ENCODE results near the gene CCDC60.

Gene CCDC60

GRCh38 chr12:119528241-119528640 lies 193.7 kb downstream of the CCDC60 start:
- peak; percentile 10 for DNase-seq (ENCODE audit: low read depth)
- H3K4me3 ChIP-seq (ENCODE audit: control insufficient read depth, low read depth, low read length) = no peak overlapping the region
- no peak for TF ChIP-seq CTCF (conservative IDR thresholded peaks at IDR 0.05; ENCODE audit: control insufficient read depth, insufficient read depth, low read depth, low read length)

- DNase-seq (ENCODE audit: low read depth) = no peak
- H3K4me3 ChIP-seq (ENCODE audit: control insufficient read depth, low read depth, low read length) = no peak overlapping the region
- TF ChIP-seq CTCF (conservative IDR thresholded peaks at IDR 0.05; ENCODE audit: control insufficient read depth, insufficient read depth, low read depth, low read length) = no peak
Observed at GRCh38 chr12:119540476-119540875, 205.9 kb downstream of the CCDC60 start.

GRCh38 chr12:119544765-119545625 lies 210.5 kb downstream of the CCDC60 start:
- TF ChIP-seq CTCF (conservative IDR thresholded peaks at IDR 0.05; ENCODE audit: control insufficient read depth, insufficient read depth, low read depth, low read length) = peak; percentile 81
- no peak overlapping the region for H3K4me3 ChIP-seq (ENCODE audit: control insufficient read depth, low read depth, low read length)
- DNase-seq (ENCODE audit: low read depth) = peak; percentile 71

- no peak for TF ChIP-seq CTCF (conservative IDR thresholded peaks at IDR 0.05; ENCODE audit: control insufficient read depth, insufficient read depth, low read depth, low read length)
- no peak for DNase-seq (ENCODE audit: low read depth)
- no peak overlapping the region for H3K4me3 ChIP-seq (ENCODE audit: control insufficient read depth, low read depth, low read length)
Observed at GRCh38 chr12:119546340-119546739, 211.8 kb downstream of the CCDC60 start.

- TF ChIP-seq CTCF (conservative IDR thresholded peaks at IDR 0.05; ENCODE audit: control insufficient read depth, insufficient read depth, low read depth, low read length) = no peak
- DNase-seq (ENCODE audit: low read depth) = no peak
- no peak overlapping the region for H3K4me3 ChIP-seq (ENCODE audit: control insufficient read depth, low read depth, low read length)
Observed at GRCh38 chr12:119547001-119547400, 212.5 kb downstream of the CCDC60 start.

GRCh38 chr12:119556854-119557253 lies 222.3 kb downstream of the CCDC60 start:
- DNase-seq (ENCODE audit: low read depth) = no peak
- no peak overlapping the region for H3K4me3 ChIP-seq (ENCODE audit: control insufficient read depth, low read depth, low read length)
- no peak for TF ChIP-seq CTCF (conservative IDR thresholded peaks at IDR 0.05; ENCODE audit: control insufficient read depth, insufficient read depth, low read depth, low read length)
